Measurements from ENCODE around the gene RNF145. TPM values are rescaled to one million over a fixed set of nuclear protein-coding genes. Genes with fewer than 3 reads are reported as not detected.

Gene RNF145, protein sequence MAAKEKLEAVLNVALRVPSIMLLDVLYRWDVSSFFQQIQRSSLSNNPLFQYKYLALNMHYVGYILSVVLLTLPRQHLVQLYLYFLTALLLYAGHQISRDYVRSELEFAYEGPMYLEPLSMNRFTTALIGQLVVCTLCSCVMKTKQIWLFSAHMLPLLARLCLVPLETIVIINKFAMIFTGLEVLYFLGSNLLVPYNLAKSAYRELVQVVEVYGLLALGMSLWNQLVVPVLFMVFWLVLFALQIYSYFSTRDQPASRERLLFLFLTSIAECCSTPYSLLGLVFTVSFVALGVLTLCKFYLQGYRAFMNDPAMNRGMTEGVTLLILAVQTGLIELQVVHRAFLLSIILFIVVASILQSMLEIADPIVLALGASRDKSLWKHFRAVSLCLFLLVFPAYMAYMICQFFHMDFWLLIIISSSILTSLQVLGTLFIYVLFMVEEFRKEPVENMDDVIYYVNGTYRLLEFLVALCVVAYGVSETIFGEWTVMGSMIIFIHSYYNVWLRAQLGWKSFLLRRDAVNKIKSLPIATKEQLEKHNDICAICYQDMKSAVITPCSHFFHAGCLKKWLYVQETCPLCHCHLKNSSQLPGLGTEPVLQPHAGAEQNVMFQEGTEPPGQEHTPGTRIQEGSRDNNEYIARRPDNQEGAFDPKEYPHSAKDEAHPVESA
- total RNA-seq (2014; rRNA removed) (13.7 and 21.8 TPM in 2 replicates), Bru-seq, nascent RNA (percentile 87 among the genes with signal in this experiment), BruChase-seq, experiment 1, labeled RNA remaining after a 6-hour chase (percentile 81 among the genes with signal in this experiment), BruChase-seq, experiment 2, labeled RNA remaining after a 2-hour chase (percentile 86 among the genes with signal in this experiment)
- long read RNA-seq, partial matches to known transcripts = 54 of 64 reads
- long read RNA-seq, other reads (novel, unspliced or antisense) = 6 of 64 reads

DNA sequence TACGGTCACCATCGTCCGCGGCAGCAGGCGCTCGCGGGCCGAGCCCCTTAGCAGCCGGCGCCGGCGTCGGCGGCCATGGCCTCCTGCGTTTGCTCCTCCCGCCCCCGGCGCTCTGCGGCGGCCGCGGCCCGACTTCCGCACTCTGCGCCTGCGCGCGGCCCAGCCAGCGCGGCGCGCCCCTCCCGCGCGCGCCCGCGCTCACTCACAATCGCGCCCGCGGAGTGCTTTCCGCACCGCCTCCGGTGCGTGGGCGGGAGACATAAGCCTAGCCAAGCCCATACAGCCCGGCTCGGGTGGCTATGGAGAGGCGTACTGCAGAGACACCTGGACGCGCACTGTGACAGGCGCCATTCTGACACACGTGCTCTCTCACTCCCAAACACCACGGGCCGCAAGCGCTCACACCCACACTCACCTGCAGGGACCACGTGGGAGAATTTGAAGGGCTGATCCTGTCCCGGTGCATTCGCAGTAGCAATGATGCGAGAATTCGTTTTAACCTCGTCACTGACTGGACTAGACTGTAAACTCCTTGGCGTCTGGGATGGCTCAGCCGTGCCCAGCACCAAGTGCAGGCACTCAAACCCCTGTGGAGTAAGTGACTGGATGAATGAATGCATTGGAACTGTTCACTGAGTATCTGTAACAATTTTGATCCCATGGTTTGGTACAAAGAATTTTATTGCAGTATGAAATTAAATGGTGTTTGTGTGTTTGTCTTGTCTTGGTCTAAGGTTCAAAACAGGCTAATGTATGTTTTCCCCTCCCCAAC, at the start of gene RNF145:
Gene RNF145 (minus strand): TSS at position 116 of the 772 bp plus-strand sequence. CDS start 5,936 bp downstream, outside the sequence.
- no peaks in the 10 kb centered on the region for H3F3A ChIP-seq (ENCODE audit: low read length, unreplicated experiment)
- CTCF ChIA-PET = no interaction called here
- POLR2A ChIA-PET (ENCODE audit: unreplicated experiment) = no interaction called here
- peak within 1 kb of the TSS; percentile 76 for H2AFZ ChIP-seq (ENCODE audit: low read length)
- peaks cover 21% of the 10 kb centered on the region for H4K20me1 ChIP-seq (ENCODE audit: low read length)
- no peaks in the 10 kb centered on the region for H3K9me2 ChIP-seq (replicated peaks; ENCODE audit: low read length)
- peak within 1 kb of the TSS; percentile 91 for H3K4me2 ChIP-seq (ENCODE audit: low read length)
- H3K9ac ChIP-seq (ENCODE audit: low read length) = peak within 1 kb of the TSS; percentile 95
- H3K4me1 ChIP-seq (ENCODE audit: insufficient read depth, low read length) = peaks cover 32% of the 10 kb centered on the region
- peak; percentile 61 for ATAC-seq
- peaks cover 42% of the 10 kb centered on the region for H3K79me2 ChIP-seq (ENCODE audit: low read length)
- no peaks in the 10 kb centered on the region for H3K9me3 ChIP-seq (ENCODE audit: low read length)
- no peaks in the 10 kb centered on the region for H3K27me3 ChIP-seq (ENCODE audit: low read length)
- peak; percentile 72 for DNase-seq
- H3K36me3 ChIP-seq (ENCODE audit: low read depth, low read length) = no peaks in the 10 kb centered on the region
- TF ChIP-seq EZH2phosphoT487 (IDR thresholded peaks at IDR 0.05; ENCODE audit: borderline replicate concordance, low read length) (no peak), EZH2 (IDR thresholded peaks at IDR 0.05; ENCODE audit: low read length, unreplicated experiment) (no peak)
- TF ChIP-seq, protein P1, sequence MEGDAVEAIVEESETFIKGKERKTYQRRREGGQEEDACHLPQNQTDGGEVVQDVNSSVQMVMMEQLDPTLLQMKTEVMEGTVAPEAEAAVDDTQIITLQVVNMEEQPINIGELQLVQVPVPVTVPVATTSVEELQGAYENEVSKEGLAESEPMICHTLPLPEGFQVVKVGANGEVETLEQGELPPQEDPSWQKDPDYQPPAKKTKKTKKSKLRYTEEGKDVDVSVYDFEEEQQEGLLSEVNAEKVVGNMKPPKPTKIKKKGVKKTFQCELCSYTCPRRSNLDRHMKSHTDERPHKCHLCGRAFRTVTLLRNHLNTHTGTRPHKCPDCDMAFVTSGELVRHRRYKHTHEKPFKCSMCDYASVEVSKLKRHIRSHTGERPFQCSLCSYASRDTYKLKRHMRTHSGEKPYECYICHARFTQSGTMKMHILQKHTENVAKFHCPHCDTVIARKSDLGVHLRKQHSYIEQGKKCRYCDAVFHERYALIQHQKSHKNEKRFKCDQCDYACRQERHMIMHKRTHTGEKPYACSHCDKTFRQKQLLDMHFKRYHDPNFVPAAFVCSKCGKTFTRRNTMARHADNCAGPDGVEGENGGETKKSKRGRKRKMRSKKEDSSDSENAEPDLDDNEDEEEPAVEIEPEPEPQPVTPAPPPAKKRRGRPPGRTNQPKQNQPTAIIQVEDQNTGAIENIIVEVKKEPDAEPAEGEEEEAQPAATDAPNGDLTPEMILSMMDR (conservative IDR thresholded peaks at IDR 0.05; ENCODE audit: low read depth, low read length) = no peak
- peak within 1 kb of the TSS; percentile 93 for H3K27ac ChIP-seq (ENCODE audit: low read length)
- intact Hi-C loops (cut with micrococcal nuclease) = loop anchor here (1.0 kb wide), 1 partner anchor 31 kb away; no protein-coding TSS in a partner anchor
- TSS peak; percentile 57 for BruUV-seq (replicated peaks)
- peak within 1 kb of the TSS; percentile 95 for H3K4me3 ChIP-seq (ENCODE audit: low read length)

DNA sequence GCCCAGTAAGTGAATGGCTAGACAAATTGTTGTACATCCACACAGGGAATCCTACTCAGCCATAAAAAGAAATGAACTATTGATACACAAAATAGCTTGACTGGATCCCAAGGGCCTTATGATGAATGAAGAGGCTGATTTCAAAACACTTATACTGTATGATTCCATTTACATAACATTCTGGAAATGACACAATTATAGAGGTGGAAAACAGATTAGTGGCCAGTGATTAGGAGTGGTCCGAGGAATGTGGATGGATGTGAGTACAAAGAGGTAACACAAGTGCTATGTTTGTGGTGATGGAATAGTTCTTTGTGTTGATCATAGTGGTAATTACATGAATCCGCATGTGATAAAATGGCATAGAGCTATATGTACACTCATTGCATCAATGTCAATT, 49.0 kb upstream of the RNF145 start:
- Histone ChIP-seq H3K9me3 (ENCODE audit: low read length) (no peaks in the 10 kb centered on the region), H3K9ac (ENCODE audit: low read length) (no peak overlapping the region), H3K27me3 (ENCODE audit: low read length) (no peaks in the 10 kb centered on the region), H3K9me2 (replicated peaks; ENCODE audit: low read length) (no peaks in the 10 kb centered on the region), H3K27ac (ENCODE audit: low read length) (no peak overlapping the region), H3K36me3 (ENCODE audit: low read depth, low read length) (no peaks in the 10 kb centered on the region), H2AFZ (ENCODE audit: low read length) (no peak overlapping the region), H3K4me3 (ENCODE audit: low read length) (no peak overlapping the region), H3K4me2 (ENCODE audit: low read length) (no peak overlapping the region), H3F3A (ENCODE audit: low read length, unreplicated experiment) (no peaks in the 10 kb centered on the region), H4K20me1 (ENCODE audit: low read length) (no peaks in the 10 kb centered on the region), H3K79me2 (ENCODE audit: low read length) (peaks cover 5% of the 10 kb centered on the region), H3K4me1 (ENCODE audit: insufficient read depth, low read length) (peaks cover 8% of the 10 kb centered on the region; the same call in 1 of the 2 replicates)
- intact Hi-C loops (cut with micrococcal nuclease) = no loop called here
- ChIA-PET POLR2A (ENCODE audit: unreplicated experiment) (no interaction called here), CTCF (no interaction called here)
- BruUV-seq (replicated peaks) = no TSS peak
- ATAC-seq (no peak), DNase-seq (no peak)
- TF ChIP-seq, protein P1 (conservative IDR thresholded peaks at IDR 0.05; ENCODE audit: low read depth, low read length) = no peak
- TF ChIP-seq EZH2phosphoT487 (IDR thresholded peaks at IDR 0.05; ENCODE audit: borderline replicate concordance, low read length) (no peak), EZH2 (IDR thresholded peaks at IDR 0.05; ENCODE audit: low read length, unreplicated experiment) (no peak)

Data from PC-3 (cell line).